Colonic mucosa (tissue), 4 donors: ENCODE measurements around the gene SULF2. TPM values are rescaled to one million over a fixed set of nuclear protein-coding genes. Genes with fewer than 3 reads are reported as not detected.

Source experiments
- DNase-seq: peaks from one replicate; pipeline ENCODE4 v3.0.0-alpha.2; 2020
- H3K27ac ChIP-seq: fragments of 200-600 bp; one replicate; pipeline ENCODE4 v1.8.0; 2021
- H3K27me3 ChIP-seq: fragments of 200-600 bp; one replicate; pipeline ENCODE4 v1.8.0; 2021
- H3K36me3 ChIP-seq: fragments of 200-600 bp; one replicate; pipeline ENCODE4 v1.8.0; 2021
- H3K4me1 ChIP-seq: fragments of 200-600 bp; one replicate; pipeline ENCODE4 v1.8.0; 2021; ENCODE audit warnings: mild to moderate bottlenecking
- H3K4me3 ChIP-seq: fragments of 200-600 bp; one replicate; pipeline ENCODE4 v1.8.0; 2021
- H3K9ac ChIP-seq, 2 donors: one replicate each; pipeline ENCODE4 v1.7.0; 2013; ENCODE audit warnings: control low read depth in 2 of 2, low read depth in 2 of 2, low read length in 2 of 2
- H3K9me3 ChIP-seq: fragments of 200-600 bp; one replicate; pipeline ENCODE4 v1.8.0; 2021
- CTCF ChIP-seq: fragments of 200-600 bp; IDR thresholded peaks from one replicate; pipeline ENCODE4 v1.8.0; 2022; ENCODE audit warnings: antibody characterized with exemption, mild to moderate bottlenecking
- intact Hi-C: fragments of 100-400 bp; cut with DNase I; formaldehyde crosslinking; loops from one replicate; pipeline ENCODE4 v1.14.1; 2022
- total RNA-seq, 2 donors: library from RNA; stranded (reverse); fragmentation: NEBNext Ultra II Directional in 1 of 2; extraction: Animal tissue kit (Norgen Biotek cat#: 25700) in 1 of 2; gene quantifications; one replicate each; pipeline ENCODE4 v1.2.1, GENCODE V29; 2021
- donor health status: healthy.
- donor health status: DM: no; HTN: no; CAD: no.
- donor health status: DM: no; HTN: no; CAD: no.

Gene SULF2
- total RNA-seq, 2 donors from 2014 or later, result 97.9 to 153 TPM

GRCh38 chr20:47740862-47741184 lies 44.5 kb downstream of the SULF2 start:
- no peak for DNase-seq
- no peak for TF ChIP-seq CTCF
- intact Hi-C loops, result no loop called here
- Histone ChIP-seq H3K36me3 (no peaks in the 10 kb centered on the region), H3K4me3 (no peak overlapping the region), H3K27me3 (no peaks in the 10 kb centered on the region), H3K27ac (no peak overlapping the region), H3K9ac (no peak overlapping the region), H3K9me3 (no peaks in the 10 kb centered on the region), H3K4me1 (no peaks in the 10 kb centered on the region)

DNA sequence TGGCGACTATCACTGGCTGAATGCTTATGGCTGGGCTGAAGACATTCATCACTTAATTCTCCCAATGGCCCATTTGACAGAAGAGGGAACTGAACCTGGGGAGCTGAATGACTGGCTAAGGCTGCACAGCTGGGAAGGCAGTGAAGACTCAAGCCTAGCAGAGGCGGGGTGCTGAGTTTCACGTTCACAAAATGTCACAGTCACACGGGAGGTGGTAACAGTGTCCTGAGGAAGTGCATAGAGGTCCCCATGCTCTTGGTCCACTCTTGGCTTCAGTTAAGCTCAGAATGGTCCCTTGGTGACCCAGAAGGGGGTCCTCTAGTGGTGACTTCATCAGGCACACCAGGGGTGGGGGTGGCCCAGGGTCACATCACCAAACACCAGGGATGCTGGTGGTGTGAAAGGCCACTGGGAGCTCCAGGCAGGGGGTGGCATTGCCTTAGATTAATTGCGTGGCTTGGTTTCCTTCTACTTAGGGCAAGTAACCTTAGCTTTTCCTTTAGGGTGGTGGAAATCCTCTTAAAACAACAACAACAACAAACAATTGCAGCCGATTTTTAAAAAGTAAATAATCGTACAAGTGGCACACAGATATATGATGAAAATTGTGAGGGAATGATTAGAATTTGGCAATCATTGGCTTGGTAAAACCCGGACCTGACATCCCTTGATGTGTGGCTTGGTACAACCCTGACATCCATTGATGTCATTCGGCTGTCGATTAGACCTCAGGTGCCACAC lies 45.0 kb downstream of the SULF2 start:
- Histone ChIP-seq H3K4me3 (no peak overlapping the region), H3K36me3 (no peaks in the 10 kb centered on the region), H3K4me1 (no peaks in the 10 kb centered on the region), H3K9me3 (no peaks in the 10 kb centered on the region), H3K27me3 (no peaks in the 10 kb centered on the region), H3K9ac (no peak overlapping the region), H3K27ac (no peak overlapping the region)
- DNase-seq, result no peak
- intact Hi-C loops, result no loop called here
- TF ChIP-seq CTCF, result no peak

DNA sequence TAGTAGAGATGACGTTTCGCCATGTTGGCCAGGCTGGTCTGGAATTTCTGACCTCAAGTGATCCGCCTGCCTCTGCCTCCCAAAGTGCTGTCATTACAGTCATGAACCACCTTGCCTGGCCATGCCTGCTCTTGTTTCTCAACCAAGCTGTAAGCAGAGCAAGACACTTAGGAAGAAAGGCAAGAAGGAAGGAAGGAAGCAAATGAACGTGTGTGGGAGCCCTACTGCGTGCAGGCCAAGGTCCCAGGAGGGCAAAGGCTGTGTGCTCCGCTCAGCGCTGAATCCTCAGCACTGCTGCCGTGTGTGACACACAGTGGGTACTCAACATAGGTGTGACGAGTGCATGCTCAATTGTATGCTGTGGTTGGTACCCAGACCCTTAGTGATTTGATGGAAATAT lies 47.4 kb downstream of the SULF2 start:
- H3K27me3 ChIP-seq, result no peaks in the 10 kb centered on the region
- H3K4me3 ChIP-seq, result no peak overlapping the region
- no peaks in the 10 kb centered on the region for H3K36me3 ChIP-seq
- TF ChIP-seq CTCF, result no peak
- H3K9me3 ChIP-seq, result no peaks in the 10 kb centered on the region
- no peak for DNase-seq
- H3K9ac ChIP-seq, result no peak overlapping the region
- intact Hi-C loops, result no loop called here
- H3K4me1 ChIP-seq, result no peaks in the 10 kb centered on the region
- no peak overlapping the region for H3K27ac ChIP-seq

GRCh38 chr20:47736570-47737152 lies 48.6 kb downstream of the SULF2 start:
- DNase-seq, result no peak
- Histone ChIP-seq H3K36me3 (no peaks in the 10 kb centered on the region), H3K27ac (no peak overlapping the region), H3K4me3 (no peak overlapping the region), H3K27me3 (no peaks in the 10 kb centered on the region), H3K9ac (no peak overlapping the region), H3K9me3 (no peaks in the 10 kb centered on the region), H3K4me1 (no peaks in the 10 kb centered on the region)
- no peak for TF ChIP-seq CTCF
- intact Hi-C loops, result no loop called here

DNA sequence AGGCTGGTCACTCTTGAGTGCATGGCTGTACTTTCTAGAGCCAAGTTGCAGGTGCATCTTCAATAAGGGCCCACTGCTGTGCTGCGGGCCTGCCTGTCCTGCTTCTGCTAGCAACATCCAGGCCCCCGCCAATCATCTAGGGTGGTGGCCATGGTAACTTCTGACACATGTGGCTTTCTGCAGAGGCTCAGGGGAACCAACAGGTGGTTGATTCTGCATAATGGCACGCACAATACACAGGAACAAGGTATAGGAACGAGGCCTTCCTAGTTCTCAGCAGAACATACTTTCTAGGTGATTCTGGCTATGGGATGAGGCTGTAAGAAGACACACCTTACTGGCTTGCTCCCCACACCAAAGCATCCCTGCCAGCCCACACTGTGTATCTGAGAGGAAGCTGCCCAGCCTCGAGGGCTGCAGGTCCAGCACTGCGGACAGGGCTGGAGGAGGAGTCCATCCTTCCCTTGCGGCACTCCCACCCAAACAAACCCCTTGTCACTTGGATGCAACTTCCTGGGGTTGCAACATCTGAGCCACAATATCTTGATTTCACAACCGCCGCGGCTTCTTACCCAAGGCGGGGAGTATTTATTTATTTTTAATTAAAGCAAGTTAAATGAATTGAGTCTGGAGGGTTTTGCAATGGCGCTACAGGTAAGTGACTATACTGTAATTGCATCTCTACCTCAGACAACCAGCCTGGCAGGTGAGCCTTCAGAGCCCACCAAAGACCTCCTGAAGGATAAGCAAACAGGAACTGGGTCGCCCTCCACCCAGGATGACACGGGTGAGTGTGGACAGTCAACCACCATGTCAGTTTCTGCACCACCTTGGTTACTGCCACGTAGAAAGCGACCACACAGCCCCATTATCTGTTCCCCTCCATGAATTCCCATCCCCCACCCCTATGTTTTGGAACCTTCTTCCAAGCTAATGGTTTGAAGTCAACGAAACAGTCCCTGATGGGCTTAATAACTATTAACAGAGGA lies 49.6 kb downstream of the SULF2 start:
- intact Hi-C loops, result no loop called here
- Histone ChIP-seq H3K36me3 (no peaks in the 10 kb centered on the region), H3K9me3 (no peaks in the 10 kb centered on the region), H3K4me1 (no peaks in the 10 kb centered on the region), H3K27me3 (no peaks in the 10 kb centered on the region), H3K9ac (no peak overlapping the region), H3K27ac (no peak overlapping the region), H3K4me3 (no peak overlapping the region)
- TF ChIP-seq CTCF, result no peak
- no peak for DNase-seq
